ENCODE measurements around the gene RIPK4. TPM values are rescaled to one million over a fixed set of nuclear protein-coding genes. Genes with fewer than 3 reads are reported as not detected.

RIPK4 gene
- polyA plus RNA-seq, 1 donor from 2014 or later = not detected

- H3K79me2 ChIP-seq (replicated peaks; ENCODE audit: insufficient read depth, low read length) = no peaks in the 10 kb centered on the region
- no peaks in the 10 kb centered on the region for H3K9me2 ChIP-seq (ENCODE audit: insufficient read depth, low read length)
- no peaks in the 10 kb centered on the region for H4K20me1 ChIP-seq (ENCODE audit: insufficient read depth)
- H3K36me3 ChIP-seq (ENCODE audit: insufficient read depth, low read length) = no peaks in the 10 kb centered on the region
- H3K9ac ChIP-seq (ENCODE audit: low read length) = no peak overlapping the region
- H3K4me3 ChIP-seq (ENCODE audit: low read length) = no peak overlapping the region
- no peak overlapping the region for H2AFZ ChIP-seq (ENCODE audit: low read depth, low read length)
- H3K27ac ChIP-seq (ENCODE audit: low read length) = no peak overlapping the region
- H3K9me3 ChIP-seq (ENCODE audit: low read length) = no peaks in the 10 kb centered on the region
- TF ChIP-seq RAD21 (conservative IDR thresholded peaks at IDR 0.05) (no peak), REST (IDR thresholded peaks at IDR 0.05; ENCODE audit: borderline replicate concordance) (no peak), POLR2AphosphoS5 (IDR thresholded peaks at IDR 0.05) (no peak), SMC3 (conservative IDR thresholded peaks at IDR 0.05; ENCODE audit: poor library complexity) (no peak), EP300 (conservative IDR thresholded peaks at IDR 0.05; ENCODE audit: poor library complexity, severe bottlenecking) (no peak), MXI1 (conservative IDR thresholded peaks at IDR 0.05; ENCODE audit: poor library complexity, severe bottlenecking) (no peak), CTCF (IDR thresholded peaks at IDR 0.05; ENCODE audit: poor library complexity, severe bottlenecking) (no peak), EZH2 (IDR thresholded peaks at IDR 0.05; ENCODE audit: borderline replicate concordance, insufficient read depth, low read length, poor library complexity, severe bottlenecking) (no peak), TAF1 (IDR thresholded peaks at IDR 0.05; ENCODE audit: low read depth) (no peak)
- H3K4me2 ChIP-seq (ENCODE audit: low read length) = no peak overlapping the region
- H3K27me3 ChIP-seq (ENCODE audit: insufficient read depth, low read depth, low read length) = no peaks in the 10 kb centered on the region
- no peaks in the 10 kb centered on the region for H3F3A ChIP-seq (ENCODE audit: insufficient read depth, low read length, poor library complexity, severe bottlenecking)
These were observed 23.4 kb downstream of the RIPK4 start for GRCh38 chr21:41743321-41744027.

GRCh38 chr21:41742073-41742875, 24.6 kb downstream of the RIPK4 start:
- no peaks in the 10 kb centered on the region for H3K9me2 ChIP-seq (ENCODE audit: insufficient read depth, low read length)
- H3K4me2 ChIP-seq (ENCODE audit: low read length) = no peak overlapping the region
- H4K20me1 ChIP-seq (ENCODE audit: insufficient read depth) = no peaks in the 10 kb centered on the region
- H2AFZ ChIP-seq (ENCODE audit: low read depth, low read length) = no peak overlapping the region
- H3K9ac ChIP-seq (ENCODE audit: low read length) = no peak overlapping the region
- H3K36me3 ChIP-seq (ENCODE audit: insufficient read depth, low read length) = no peaks in the 10 kb centered on the region
- H3K27me3 ChIP-seq (ENCODE audit: insufficient read depth, low read depth, low read length) = no peaks in the 10 kb centered on the region
- TF ChIP-seq POLR2AphosphoS5 (IDR thresholded peaks at IDR 0.05) (no peak), REST (IDR thresholded peaks at IDR 0.05; ENCODE audit: borderline replicate concordance) (no peak), EZH2 (IDR thresholded peaks at IDR 0.05; ENCODE audit: borderline replicate concordance, insufficient read depth, low read length, poor library complexity, severe bottlenecking) (no peak), TAF1 (IDR thresholded peaks at IDR 0.05; ENCODE audit: low read depth) (no peak), EP300 (conservative IDR thresholded peaks at IDR 0.05; ENCODE audit: poor library complexity, severe bottlenecking) (no peak), MXI1 (conservative IDR thresholded peaks at IDR 0.05; ENCODE audit: poor library complexity, severe bottlenecking) (no peak), SMC3 (conservative IDR thresholded peaks at IDR 0.05; ENCODE audit: poor library complexity) (no peak), RAD21 (conservative IDR thresholded peaks at IDR 0.05) (no peak), CTCF (IDR thresholded peaks at IDR 0.05; ENCODE audit: poor library complexity, severe bottlenecking) (no peak)
- H3K79me2 ChIP-seq (replicated peaks; ENCODE audit: insufficient read depth, low read length) = no peaks in the 10 kb centered on the region
- H3K4me3 ChIP-seq (ENCODE audit: low read length) = no peak overlapping the region
- no peaks in the 10 kb centered on the region for H3F3A ChIP-seq (ENCODE audit: insufficient read depth, low read length, poor library complexity, severe bottlenecking)
- no peak overlapping the region for H3K27ac ChIP-seq (ENCODE audit: low read length)
- H3K9me3 ChIP-seq (ENCODE audit: low read length) = peaks cover 5% of the 10 kb centered on the region
